ENCODE data around the gene FASTK.

The FASTK gene

DNA sequence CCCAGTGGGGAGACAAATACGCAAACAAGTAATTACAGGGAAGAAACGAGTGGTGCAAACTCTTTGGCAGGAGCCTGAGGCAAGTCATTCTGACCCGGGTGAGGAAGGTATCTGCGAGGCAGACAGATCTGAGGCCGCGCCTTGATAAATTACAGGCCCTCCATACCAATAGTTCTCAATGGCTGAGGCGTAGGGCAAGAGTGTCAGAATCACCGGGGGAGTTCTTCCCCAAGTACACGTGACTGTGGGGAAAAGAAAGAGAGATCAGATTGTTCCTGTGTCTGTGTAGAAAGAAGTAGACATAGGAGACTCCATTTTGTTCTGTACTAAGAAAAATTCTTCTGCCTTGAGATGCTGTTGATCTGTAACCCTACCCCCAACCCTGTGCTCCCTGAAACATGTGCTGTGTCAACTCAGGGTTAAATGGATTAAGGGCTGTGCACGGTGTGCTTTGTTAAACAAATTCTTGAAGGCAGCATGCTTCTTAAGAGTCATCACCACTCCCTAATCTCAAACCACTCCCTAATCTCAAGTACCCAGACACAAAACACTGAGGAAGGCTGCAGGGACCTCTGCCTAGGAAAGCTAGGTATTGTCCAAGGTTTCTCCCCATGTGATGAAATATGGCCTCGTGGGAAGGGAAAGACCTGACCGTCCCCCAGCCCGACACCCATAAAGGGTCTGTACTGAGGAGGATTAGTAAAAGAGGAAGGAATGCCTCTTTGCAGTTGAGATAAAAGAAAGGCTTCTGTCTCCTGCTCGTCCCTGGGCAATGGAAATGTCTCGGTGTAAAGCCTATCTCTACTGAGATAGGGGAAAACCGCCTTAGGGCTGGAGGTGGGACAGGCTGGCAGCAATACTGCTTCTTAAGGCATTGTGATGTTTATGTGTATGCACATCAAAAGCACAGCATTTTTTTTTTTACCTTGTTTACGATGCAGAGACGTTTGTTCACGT, 53.6 kb downstream of the FASTK start:
- DNase-seq: peak; percentile 88
